Thymus (tissue), 14 donors: ENCODE measurements around the gene C1GALT1C1. TPM values are rescaled to one million over a fixed set of nuclear protein-coding genes. Genes with fewer than 3 reads are reported as not detected.
"Not testable (repeated sequence)": the region's sequence is repeated elsewhere in the genome, so short reads cannot be mapped to it uniquely, and the experiment has no call there.

Experiments used
- DNase-seq, 9 donors: peaks; one replicate each; pipeline ENCODE4 v3.0.0-alpha.2; 2013; ENCODE audit warnings: low spot score in 9 of 9, low read depth in 6 of 9, missing footprints in 1 of 9
- H3K27ac ChIP-seq, 2 donors: one replicate each; pipeline ENCODE4 v1.5.1; 2013; ENCODE audit warnings: control low read depth in 1 of 2, low read depth in 1 of 2, low read length in 1 of 2, mild to moderate bottlenecking in 1 of 2, moderate library complexity in 1 of 2
- H3K27me3 ChIP-seq, 2 donors: one replicate each; pipeline ENCODE4 v1.5.1; 2013; ENCODE audit warnings: low read length in 1 of 2; ENCODE audit not compliant: control insufficient read depth in 2 of 2, insufficient read depth in 1 of 2
- H3K36me3 ChIP-seq, 2 donors: one replicate each; pipeline ENCODE4 v1.5.1; 2013; ENCODE audit warnings: low read length in 1 of 2, mild to moderate bottlenecking in 1 of 2, moderate library complexity in 1 of 2; ENCODE audit not compliant: control insufficient read depth in 2 of 2, insufficient read depth in 2 of 2
- H3K4me1 ChIP-seq, 2 donors: one replicate each; pipeline ENCODE4 v1.5.1; 2013; ENCODE audit warnings: low read length in 2 of 2; ENCODE audit not compliant: control insufficient read depth in 2 of 2, insufficient read depth in 2 of 2
- H3K4me3 ChIP-seq, 2 donors: one replicate each; pipeline ENCODE4 v1.5.1; 2013; ENCODE audit warnings: low read length in 2 of 2, control low read depth in 1 of 2, mild to moderate bottlenecking in 1 of 2
- H3K9me3 ChIP-seq, 2 donors: one replicate each; pipeline ENCODE4 v1.5.1; 2013; ENCODE audit warnings: low read length in 1 of 2, mild to moderate bottlenecking in 1 of 2; ENCODE audit not compliant: control insufficient read depth in 2 of 2, insufficient read depth in 1 of 2
- WGBS: extraction: QIAGEN DNeasy Blood & Tissue Kit; methylation state at CpG from one replicate; pipeline ENCODE4 v1.1.7; 2013; 5-methylcytosine and 5-hydroxymethylcytosine counted together
- long read RNA-seq, 10 donors: transcript quantifications; one replicate each; lab custom pipeline, GENCODE V29; 2026
- polyA plus RNA-seq: library from polyadenylated mRNA; stranded (reverse); fragments of 200-250 nt; gene quantifications from one replicate; pipeline ENCODE4 v1.2.3, GENCODE V29; 2013
- total RNA-seq: library from RNA; stranded (reverse); fragments of 120-200 nt; gene quantifications from one replicate; pipeline ENCODE4 v1.2.4, GENCODE V29; 2013
- donor health status: healthy.

C1GALT1C1 gene
- total RNA-seq = 19.5 TPM
- polyA plus RNA-seq = 17.4 TPM
- long read RNA-seq, donor 1 = 0 reads
- long read RNA-seq, donor 2, transcript C1GALT1C1-201 (2 exons, 1,613 nt) = major isoform, 17 of 17 reads
- long read RNA-seq, donor 2, partial matches to known transcripts = 0 of 17 reads
- long read RNA-seq, donor 2, other reads (novel, unspliced or antisense) = 0 of 17 reads
- long read RNA-seq, donor 3, transcript C1GALT1C1-201 (2 exons, 1,613 nt) = major isoform, 33 of 33 reads
- long read RNA-seq, donor 3, partial matches to known transcripts = 0 of 33 reads
- long read RNA-seq, donor 3, other reads (novel, unspliced or antisense) = 0 of 33 reads
- long read RNA-seq, donor 4, transcript C1GALT1C1-201 (2 exons, 1,613 nt) = major isoform, 7 of 7 reads
- long read RNA-seq, donor 4, partial matches to known transcripts = 0 of 7 reads
- long read RNA-seq, donor 4, other reads (novel, unspliced or antisense) = 0 of 7 reads
- long read RNA-seq, donor 5, transcript C1GALT1C1-201 (2 exons, 1,613 nt) = major isoform, 24 of 24 reads
- long read RNA-seq, donor 5, partial matches to known transcripts = 0 of 24 reads
- long read RNA-seq, donor 5, other reads (novel, unspliced or antisense) = 0 of 24 reads
- long read RNA-seq, donor 6, transcript C1GALT1C1-201 (2 exons, 1,613 nt) = major isoform, 9 of 9 reads
- long read RNA-seq, donor 6, partial matches to known transcripts = 0 of 9 reads
- long read RNA-seq, donor 6, other reads (novel, unspliced or antisense) = 0 of 9 reads
- long read RNA-seq, donor 7, transcript C1GALT1C1-201 (2 exons, 1,613 nt) = major isoform, 13 of 13 reads
- long read RNA-seq, donor 7, partial matches to known transcripts = 0 of 13 reads
- long read RNA-seq, donor 7, other reads (novel, unspliced or antisense) = 0 of 13 reads
- long read RNA-seq, donor 8, partial matches to known transcripts = 8 of 11 reads
- long read RNA-seq, donor 8, other reads (novel, unspliced or antisense) = 0 of 11 reads
- long read RNA-seq, donor 9, transcript C1GALT1C1-201 (2 exons, 1,613 nt) = major isoform, 11 of 11 reads
- long read RNA-seq, donor 9, partial matches to known transcripts = 0 of 11 reads
- long read RNA-seq, donor 9, other reads (novel, unspliced or antisense) = 0 of 11 reads
- long read RNA-seq, donor 10, transcript C1GALT1C1-201 (2 exons, 1,613 nt) = major isoform, 13 of 13 reads
- long read RNA-seq, donor 10, partial matches to known transcripts = 0 of 13 reads
- long read RNA-seq, donor 10, other reads (novel, unspliced or antisense) = 0 of 13 reads

DNA sequence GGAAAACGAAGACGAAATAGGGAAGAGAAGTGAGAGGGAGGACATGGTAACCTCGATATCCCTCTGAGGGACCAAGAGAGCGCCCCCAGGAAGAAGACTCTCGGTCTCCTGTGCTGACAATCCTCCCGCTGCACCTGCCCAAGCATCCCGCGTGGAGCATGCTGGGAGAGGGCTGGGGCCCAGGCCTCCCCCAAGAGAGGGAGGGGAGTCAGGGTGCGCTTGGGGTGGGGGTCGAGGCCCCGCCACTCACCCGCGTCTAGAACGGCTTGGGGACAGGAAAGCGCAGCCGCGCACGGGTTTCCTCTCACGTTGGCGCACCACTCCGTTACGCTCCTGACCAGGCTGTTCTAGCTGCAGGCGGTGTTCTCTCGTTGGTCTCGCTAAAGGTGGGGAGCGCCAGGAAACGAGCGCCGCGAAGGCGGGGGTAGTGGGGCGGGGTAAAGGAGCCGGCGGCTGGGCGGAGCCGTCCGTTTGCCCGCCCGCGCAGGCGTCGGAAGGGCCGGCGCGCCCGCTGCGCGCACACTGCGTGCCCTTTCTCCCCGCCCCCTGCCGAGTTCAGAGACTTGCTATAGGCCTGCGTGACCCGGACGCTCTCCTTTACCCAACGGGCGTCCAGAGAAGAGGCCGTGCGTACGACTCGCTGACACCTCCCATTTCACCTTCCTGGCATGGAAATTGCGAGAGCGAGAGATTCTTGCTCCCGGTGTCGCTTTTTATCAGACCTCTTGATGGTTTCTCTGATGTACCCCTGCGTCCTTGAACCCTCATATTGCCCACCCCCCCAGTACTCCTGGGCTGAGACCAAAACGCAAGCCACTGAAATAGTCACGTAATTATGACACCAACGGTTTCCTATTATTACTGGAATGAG is at the start of gene C1GALT1C1:
C1GALT1C1 (minus strand) TSS at position 388 of the 871 bp plus-strand sequence. CDS start 2,888 bp downstream, outside the sequence.
- Histone ChIP-seq H3K4me3 (peak within 1 kb of the TSS; percentile 62 to 69), H3K9me3 (peaks cover 0 to 2% of the 10 kb centered on the region in 2 donors), H3K27ac (peak within 1 kb of the TSS; percentile 96 to 97), H3K36me3 (peaks cover 0 to 5% of the 10 kb centered on the region in 2 donors), H3K4me1 (peaks cover 0 to 6% of the 10 kb centered on the region in 2 donors), H3K27me3 (no peaks in the 10 kb centered on the region)
- WGBS = under 1% methylated on average over 68 of the region's 68 CpGs
- peak; percentile 65 to 95 (median 85) for DNase-seq

DNA sequence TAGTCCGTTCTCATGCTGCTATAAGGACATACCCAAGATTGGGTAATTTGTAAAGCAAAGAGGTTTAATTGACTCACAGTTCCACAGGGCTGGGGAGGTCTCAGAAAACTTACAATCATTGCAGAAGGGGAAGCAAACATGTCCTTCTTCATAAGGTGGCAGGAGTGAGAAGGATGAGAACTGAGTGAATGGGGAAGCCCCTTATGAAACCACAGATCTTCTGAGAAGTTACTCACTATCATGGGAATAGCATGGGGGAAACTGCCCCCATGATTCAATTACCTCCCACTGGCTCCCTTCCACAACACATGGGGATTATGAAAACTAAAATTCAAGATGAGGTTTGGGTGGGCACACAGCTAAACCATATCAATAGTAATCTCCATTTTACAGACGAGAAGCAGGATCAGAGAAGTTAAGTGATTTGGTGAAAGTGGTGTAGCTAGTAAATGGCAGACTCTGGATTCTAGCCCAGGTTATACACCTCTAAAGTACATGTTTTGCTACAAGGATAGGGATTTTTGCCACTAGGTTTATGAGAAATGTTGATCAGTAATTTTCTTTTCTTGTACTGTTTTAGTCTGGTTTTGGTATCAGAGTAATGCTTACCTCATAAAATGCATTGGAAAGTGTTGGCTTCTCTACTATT is 47.3 kb upstream of the C1GALT1C1 start:
- H3K4me1 ChIP-seq = no peaks in the 10 kb centered on the region
- H3K9me3 ChIP-seq = peaks cover 0 to 3% of the 10 kb centered on the region in 2 donors
- WGBS = 93% methylated on average over 2 of the region's 2 CpGs
- DNase-seq = no peak
- no peaks in the 10 kb centered on the region for H3K36me3 ChIP-seq
- H3K27ac ChIP-seq = no peak overlapping the region
- H3K4me3 ChIP-seq = no peak overlapping the region
- no peaks in the 10 kb centered on the region for H3K27me3 ChIP-seq

DNA sequence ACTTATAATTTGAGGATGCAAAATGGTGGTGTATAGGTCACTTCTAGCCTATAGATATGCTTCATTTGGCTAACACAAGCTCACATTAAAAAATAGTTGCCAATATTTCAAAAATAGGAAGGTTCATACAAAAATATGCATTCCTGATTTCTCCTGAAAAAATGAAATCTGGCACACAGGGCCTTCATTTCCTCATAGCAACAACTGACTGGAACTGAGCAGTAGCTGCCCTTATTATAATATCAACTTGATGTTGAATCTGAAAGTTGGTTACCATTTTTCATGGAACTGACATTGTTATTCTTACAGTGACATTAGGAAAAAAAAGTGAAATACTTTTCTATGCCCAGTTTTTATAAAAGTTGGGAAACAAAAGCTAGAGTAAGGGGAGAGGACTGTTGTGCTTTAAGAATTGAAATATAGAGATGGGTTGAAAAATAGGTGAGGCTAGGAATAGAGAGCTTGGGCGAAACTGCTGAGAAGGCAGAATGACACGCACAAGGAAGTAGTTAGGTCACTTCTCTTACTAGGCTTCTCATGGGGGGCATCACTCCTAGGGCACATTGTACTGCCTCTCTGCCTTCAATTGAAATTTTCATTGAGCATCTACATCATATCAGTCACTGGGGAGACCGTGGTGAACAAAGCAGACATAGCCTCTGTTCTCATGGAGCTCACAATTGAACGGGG is 43.1 kb upstream of the C1GALT1C1 start:
- no peaks in the 10 kb centered on the region for H3K27me3 ChIP-seq
- no peak overlapping the region for H3K4me3 ChIP-seq
- peaks cover 0 to 3% of the 10 kb centered on the region in 2 donors for H3K9me3 ChIP-seq
- no peak for DNase-seq
- no peaks in the 10 kb centered on the region for H3K4me1 ChIP-seq
- 99% methylated on average over 4 of the region's 4 CpGs for WGBS
- no peak overlapping the region for H3K27ac ChIP-seq
- no peaks in the 10 kb centered on the region for H3K36me3 ChIP-seq

DNA sequence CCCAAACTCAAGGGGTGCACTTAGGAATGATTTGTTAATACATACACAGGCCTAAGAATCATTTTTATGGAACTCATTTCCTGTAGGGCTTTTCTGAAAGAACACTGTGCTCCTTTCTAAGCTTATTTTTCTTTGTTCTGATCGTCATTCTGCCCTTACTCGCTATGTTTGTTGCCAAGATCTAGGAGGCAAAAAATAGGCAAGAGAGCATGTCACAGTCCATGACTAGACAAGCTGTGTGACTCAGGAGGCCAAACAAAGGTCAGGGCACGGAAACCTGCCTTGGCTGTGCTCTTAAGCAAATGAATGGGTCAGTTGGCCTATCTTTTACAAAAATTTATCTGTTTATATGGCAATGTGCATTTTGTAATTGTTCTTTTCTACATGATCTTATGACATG is 42.5 kb upstream of the C1GALT1C1 start:
- Histone ChIP-seq H3K27ac (no peak overlapping the region), H3K27me3 (no peaks in the 10 kb centered on the region), H3K4me3 (no peak overlapping the region), H3K36me3 (no peaks in the 10 kb centered on the region), H3K9me3 (peaks cover 0 to 3% of the 10 kb centered on the region in 2 donors), H3K4me1 (no peaks in the 10 kb centered on the region)
- no peak for DNase-seq
- WGBS = 93% methylated on average over 3 of the region's 3 CpGs

DNA sequence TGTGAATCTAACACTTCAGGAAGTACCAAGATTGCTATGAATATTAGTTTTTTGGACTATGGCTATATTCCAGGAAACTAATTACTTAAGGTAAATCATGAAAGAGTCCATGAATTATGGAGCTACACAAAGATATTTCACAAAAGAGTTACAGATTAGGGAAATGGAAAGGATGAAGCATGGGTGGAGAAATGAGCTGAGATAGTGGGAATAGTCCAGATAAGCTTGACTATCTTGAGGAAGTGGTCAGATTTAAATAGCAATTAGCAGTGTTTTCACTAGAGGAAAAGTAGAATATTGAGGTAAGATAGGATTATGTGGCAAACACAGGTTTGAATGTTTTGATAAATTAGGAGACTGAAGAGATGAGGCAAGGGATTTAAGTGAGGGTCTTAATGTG is 42.1 kb upstream of the C1GALT1C1 start:
- Histone ChIP-seq H3K27me3 (no peaks in the 10 kb centered on the region), H3K9me3 (peaks cover 0 to 3% of the 10 kb centered on the region in 2 donors), H3K4me1 (no peaks in the 10 kb centered on the region), H3K4me3 (no peak overlapping the region), H3K36me3 (no peaks in the 10 kb centered on the region), H3K27ac (no peak overlapping the region)
- DNase-seq = no peak

DNA sequence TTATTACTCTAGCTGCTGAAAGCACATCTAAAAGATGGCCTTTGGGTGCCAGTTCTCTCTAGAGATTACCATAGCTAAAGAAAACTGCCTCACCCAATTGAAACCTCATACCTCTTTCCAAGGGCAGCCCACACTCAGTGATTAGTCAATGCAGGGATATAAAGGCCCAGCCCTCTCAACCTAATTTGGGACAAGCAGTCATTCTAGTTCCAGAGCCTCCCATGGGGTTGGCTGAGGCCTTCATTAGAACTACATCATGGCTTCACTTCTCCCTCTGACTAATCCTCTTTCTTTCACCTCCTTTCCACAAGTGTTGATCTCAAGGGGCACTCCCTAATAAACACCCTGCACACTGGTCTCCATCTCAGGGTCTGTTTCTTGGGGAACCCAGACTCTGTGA is 38.5 kb upstream of the C1GALT1C1 start:
- no peaks in the 10 kb centered on the region for H3K27me3 ChIP-seq
- no peak for DNase-seq
- H3K4me3 ChIP-seq = no peak overlapping the region
- no peaks in the 10 kb centered on the region for H3K9me3 ChIP-seq
- no peaks in the 10 kb centered on the region for H3K36me3 ChIP-seq
- no peak overlapping the region for H3K27ac ChIP-seq
- no peaks in the 10 kb centered on the region for H3K4me1 ChIP-seq

DNA sequence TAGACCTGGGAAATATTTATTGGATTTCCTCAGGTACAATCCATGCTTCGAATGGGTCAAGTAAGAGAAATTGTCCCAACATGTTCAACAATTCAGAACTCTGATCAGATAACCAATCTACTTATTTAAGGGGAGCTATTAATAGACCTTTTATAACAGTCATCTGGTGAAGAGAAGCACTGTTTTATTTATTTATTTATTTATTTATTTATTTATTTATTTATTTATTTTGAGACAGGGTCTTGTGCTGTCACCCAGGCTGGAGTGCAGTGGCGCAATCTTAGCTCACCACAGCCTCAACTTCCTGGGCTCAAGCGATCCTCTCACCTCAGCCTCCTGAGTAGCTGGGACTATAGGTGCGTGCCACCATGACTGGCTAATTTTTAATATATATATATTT is 34.7 kb upstream of the C1GALT1C1 start:
- not testable (repeated sequence) for H3K4me1 ChIP-seq, H3K27me3 ChIP-seq, H3K4me3 ChIP-seq, H3K36me3 ChIP-seq, H3K27ac ChIP-seq, H3K9me3 ChIP-seq, DNase-seq
- WGBS = 97% methylated on average over 4 of the region's 4 CpGs
